ENCODE results near the gene RBM8A.
"Not testable (repeated sequence)": the region's sequence is repeated elsewhere in the genome, so short reads cannot be mapped to it uniquely, and the experiment has no call there.

The RBM8A gene

DNA sequence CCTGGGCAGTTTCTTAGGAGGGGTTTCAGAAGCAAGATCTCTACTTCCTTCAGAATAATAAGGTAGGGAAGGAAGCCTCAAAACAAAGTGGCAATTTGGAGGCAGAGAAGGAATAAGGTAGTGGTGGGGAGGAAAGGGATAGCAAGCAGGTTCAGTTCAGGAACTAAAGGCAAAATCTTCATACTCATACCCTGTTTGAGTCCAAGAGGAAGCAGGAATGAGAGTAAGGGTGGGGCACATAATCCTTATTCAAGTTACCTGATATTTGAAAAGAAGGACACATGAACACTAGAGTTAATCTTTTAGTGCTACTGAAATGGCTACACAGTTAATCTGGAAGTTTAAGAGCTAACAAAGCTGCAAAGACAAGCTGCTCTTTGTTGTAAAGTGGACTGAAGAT is 8.4 kb upstream of the RBM8A start:
- DNase-seq (ENCODE audit: low read depth): no peak
- no peak overlapping the region for H3K4me3 ChIP-seq (ENCODE audit: low read length)
- TF ChIP-seq, protein P1, sequence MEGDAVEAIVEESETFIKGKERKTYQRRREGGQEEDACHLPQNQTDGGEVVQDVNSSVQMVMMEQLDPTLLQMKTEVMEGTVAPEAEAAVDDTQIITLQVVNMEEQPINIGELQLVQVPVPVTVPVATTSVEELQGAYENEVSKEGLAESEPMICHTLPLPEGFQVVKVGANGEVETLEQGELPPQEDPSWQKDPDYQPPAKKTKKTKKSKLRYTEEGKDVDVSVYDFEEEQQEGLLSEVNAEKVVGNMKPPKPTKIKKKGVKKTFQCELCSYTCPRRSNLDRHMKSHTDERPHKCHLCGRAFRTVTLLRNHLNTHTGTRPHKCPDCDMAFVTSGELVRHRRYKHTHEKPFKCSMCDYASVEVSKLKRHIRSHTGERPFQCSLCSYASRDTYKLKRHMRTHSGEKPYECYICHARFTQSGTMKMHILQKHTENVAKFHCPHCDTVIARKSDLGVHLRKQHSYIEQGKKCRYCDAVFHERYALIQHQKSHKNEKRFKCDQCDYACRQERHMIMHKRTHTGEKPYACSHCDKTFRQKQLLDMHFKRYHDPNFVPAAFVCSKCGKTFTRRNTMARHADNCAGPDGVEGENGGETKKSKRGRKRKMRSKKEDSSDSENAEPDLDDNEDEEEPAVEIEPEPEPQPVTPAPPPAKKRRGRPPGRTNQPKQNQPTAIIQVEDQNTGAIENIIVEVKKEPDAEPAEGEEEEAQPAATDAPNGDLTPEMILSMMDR (IDR thresholded peaks at IDR 0.05; ENCODE audit: insufficient read depth, low read depth, low read length, missing control alignments): no peak

DNA sequence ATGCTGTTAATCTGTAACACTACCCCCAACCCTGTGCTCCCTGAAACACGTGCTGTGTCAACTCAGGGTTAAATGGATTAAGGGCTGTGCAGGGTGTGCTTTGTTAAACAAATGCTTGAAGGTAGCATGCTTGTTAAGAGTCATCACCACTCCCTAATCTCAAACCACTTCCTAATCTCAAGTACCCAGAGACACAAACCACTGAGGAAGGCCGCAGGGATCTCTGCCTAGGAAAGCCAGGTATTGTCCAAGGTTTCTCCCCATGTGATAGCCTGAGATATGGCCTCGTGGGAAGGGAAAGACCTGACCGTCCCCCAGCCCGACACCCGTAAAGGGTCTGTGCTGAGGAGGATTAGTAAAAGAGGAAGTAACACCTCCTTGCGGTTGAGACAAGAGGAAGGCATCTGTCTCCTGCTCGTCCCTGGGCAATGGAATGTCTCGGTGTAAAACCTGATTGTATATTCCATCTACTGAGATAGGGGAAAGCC is 5.3 kb upstream of the RBM8A start:
- DNase-seq (ENCODE audit: low read depth); H3K4me3 ChIP-seq (ENCODE audit: low read length): not testable (repeated sequence)

DNA sequence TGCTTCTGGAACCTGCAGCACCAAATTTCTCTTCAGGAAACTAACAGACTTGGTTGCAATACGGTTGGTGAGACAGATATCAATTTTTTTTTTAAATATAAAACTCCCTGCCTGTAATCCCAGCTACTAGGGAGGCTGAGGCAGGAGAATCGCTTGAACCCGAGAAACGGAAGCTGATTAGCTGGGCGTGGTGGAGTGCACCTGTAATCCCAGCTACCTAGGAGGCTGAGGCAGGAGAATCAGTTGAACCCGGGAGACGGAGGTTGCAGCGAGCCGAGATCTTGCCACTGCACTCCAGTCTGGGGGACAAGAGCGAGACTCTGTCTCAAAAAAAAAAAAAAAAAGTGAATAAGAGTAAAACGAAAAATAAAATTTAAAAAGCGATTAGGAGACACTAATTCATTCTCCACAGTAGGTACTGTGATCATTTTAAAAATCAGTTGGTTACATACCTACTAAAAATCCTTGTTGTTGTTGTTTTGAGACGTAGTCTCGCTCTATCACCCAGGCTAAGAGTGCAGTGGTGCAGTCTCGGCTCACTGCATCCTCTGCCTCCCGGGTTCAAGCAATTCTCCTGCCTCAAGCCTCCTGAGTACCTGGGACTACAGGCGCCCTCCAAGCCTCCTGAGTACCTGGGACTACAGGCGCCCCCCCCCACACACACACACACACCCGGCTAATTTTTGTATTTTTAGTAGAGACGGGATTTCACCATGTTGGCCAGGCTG is 796 bp upstream of the RBM8A start:
- peak overlapping the region; percentile 91 for H3K4me3 ChIP-seq (ENCODE audit: low read length)
- DNase-seq (ENCODE audit: low read depth): no peak
- TF ChIP-seq, protein P1 (IDR thresholded peaks at IDR 0.05; ENCODE audit: insufficient read depth, low read depth, low read length, missing control alignments): no peak

DNA sequence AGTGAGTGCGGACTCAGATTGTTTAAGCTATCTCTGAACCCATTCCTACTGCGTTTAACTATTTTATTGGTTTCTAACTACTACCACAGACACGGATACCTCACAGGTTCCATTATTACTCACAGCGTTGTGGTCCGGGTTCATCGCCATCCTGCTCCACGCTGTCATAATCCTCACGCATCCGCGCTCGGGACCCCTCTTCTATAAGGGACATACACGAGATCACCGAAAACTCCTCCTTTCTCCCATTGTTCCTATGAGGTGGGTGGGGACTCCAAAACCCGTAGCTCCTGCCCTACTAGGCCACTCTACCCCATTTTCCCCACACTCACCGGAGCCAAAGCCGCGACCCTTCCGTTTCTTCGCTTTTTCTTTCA is 610 bp downstream of the RBM8A start:
- DNase-seq (ENCODE audit: low read depth): no peak

DNA sequence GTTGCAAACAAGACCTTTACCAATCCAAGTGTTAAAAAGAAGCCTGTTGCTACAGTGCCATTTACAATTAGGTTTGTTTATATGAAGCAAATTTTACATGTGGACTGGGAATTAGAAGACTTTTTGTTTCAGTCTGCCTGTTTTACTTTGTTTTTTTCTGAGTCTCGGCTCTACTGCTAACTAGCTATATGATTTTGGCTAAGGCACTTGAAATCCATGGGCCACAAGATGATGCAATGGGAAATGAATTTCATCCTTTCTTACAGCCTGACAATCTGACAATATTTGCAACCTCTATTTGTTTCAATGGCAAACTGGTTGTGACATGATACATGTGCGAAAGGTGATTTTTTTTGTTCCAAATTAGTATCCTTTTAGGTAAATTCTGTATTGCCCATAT is 5.0 kb downstream of the RBM8A start:
- TF ChIP-seq, protein P1 (IDR thresholded peaks at IDR 0.05; ENCODE audit: insufficient read depth, low read depth, low read length, missing control alignments): no peak
- DNase-seq (ENCODE audit: low read depth): no peak
- no peak overlapping the region for H3K4me3 ChIP-seq (ENCODE audit: low read length)

More for the DNA sequence above, 610 bp downstream of the RBM8A start:
- TF ChIP-seq, protein P1 (IDR thresholded peaks at IDR 0.05; ENCODE audit: insufficient read depth, low read depth, low read length, missing control alignments): no peak
- H3K4me3 ChIP-seq (ENCODE audit: low read length): peak overlapping the region; percentile 91

DNA sequence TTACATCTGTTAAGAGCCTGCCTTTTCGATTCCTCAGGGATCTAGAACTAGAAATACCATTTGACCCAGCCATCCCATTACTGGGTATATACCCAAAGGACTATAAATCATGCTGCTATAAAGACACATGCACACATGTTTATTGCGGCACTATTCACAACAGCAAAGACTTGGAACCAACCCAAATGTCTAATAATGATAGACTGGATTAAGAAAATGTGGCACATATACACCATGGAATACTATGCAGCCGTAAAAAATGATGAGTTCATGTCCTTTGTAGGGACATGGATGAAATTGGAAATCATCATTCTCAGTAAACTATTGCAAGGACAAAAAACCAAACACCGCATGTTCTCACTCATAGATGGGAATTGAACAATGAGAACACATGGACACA is 7.0 kb downstream of the RBM8A start:
- H3K4me3 ChIP-seq (ENCODE audit: low read length); DNase-seq (ENCODE audit: low read depth): not testable (repeated sequence)

DNA sequence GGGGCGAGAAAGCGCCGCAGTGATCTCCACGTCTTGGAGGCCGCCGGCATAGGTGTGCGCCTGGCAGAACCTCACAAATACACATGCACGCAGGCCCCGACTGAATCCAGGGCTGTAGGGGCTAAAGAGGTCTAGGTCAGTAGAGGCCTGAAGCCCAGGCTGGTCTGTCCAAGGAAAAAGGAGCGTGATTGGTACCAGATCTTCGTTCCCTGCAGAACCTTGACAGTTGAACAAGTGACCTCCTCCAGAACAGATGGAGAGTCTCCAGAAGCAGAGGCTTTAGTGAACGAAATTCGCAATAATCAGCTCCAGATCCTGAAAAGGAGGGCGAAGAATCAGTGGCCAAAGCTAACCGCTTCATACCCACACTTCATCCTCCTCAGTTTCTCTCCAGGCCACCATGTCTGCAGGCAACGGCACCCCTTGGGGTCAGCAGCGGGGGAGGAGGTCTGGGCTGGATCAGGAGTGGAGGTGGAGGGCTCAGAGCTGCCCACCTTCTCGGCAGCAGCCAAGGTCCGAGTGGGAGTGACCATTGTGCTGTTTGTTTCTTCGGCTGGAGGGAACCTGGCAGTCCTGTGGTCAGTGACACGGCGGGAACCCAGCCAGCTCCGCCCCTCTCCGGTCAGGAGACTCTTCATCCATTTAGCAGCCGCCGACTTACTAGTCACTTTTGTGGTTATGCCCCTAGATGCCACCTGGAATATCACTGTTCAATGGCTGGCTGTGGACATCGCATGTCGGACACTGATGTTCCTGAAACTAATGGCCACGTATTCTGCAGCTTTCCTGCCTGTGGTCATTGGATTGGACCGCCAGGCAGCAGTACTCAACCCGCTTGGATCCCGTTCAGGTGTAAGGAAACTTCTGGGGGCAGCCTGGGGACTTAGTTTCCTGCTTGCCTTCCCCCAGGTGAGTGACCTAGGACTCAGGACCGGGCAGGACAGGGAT is 8.0 kb downstream of the RBM8A start:
- H3K4me3 ChIP-seq (ENCODE audit: low read length): peak overlapping the region; percentile 95
- TF ChIP-seq, protein P1 (IDR thresholded peaks at IDR 0.05; ENCODE audit: insufficient read depth, low read depth, low read length, missing control alignments): no peak
- DNase-seq (ENCODE audit: low read depth): peak; percentile 26
